CD4-positive, alpha-beta T cell (primary cell): ENCODE results near the gene KCNIP4. TPM values are rescaled to one million over a fixed set of nuclear protein-coding genes. Genes with fewer than 3 reads are reported as not detected.

Experiments
- ATAC-seq: fragments of 200-7000 bp; cut with Tn5 transposase; one replicate; pipeline ENCODE4 v1.10.0; 2022; ENCODE audit warnings: mild to moderate bottlenecking; ENCODE audit not compliant: poor library complexity
- CTCF ChIA-PET: fragments of 350-600 bp; sonication (Branson Sonifier 250); formaldehyde crosslinking; loops from one replicate; lab custom pipeline; 2021; ENCODE audit warnings: antibody characterized with exemption, inconsistent platforms; lab: Charles Lee
- POLR2A ChIA-PET: fragments of 350-600 bp; sonication (Branson Sonifier 250); formaldehyde crosslinking; loops from one replicate; lab custom pipeline; 2021; ENCODE audit warnings: antibody characterized with exemption, inconsistent platforms; lab: Charles Lee
- DNase-seq, 14 experiments: peaks; one replicate each; pipeline ENCODE4 v3.0.0-alpha.2; 2013 to 2020; ENCODE audit warnings: mixed read lengths in 2 of 14
- H3K27ac ChIP-seq, 2 donors: one replicate each; pipeline versions ENCODE4 v1.5.1 to v1.7.0; 2013; ENCODE audit warnings: low read length in 2 of 2, low read depth in 1 of 2, mild to moderate bottlenecking in 1 of 2
- H3K27me3 ChIP-seq, 2 experiments: 1 replicate in 1 of 2; 2 replicates in 1 of 2; pipeline versions ENCODE4 v1.6.1 to v1.7.0; 2013; ENCODE audit warnings: low read length in 2 of 2, control low read depth in 1 of 2, mild to moderate bottlenecking in 1 of 2, moderate library complexity in 1 of 2; ENCODE audit not compliant: insufficient read depth in 2 of 2, control insufficient read depth in 1 of 2
- H3K36me3 ChIP-seq: one replicate; pipeline ENCODE4 v1.6.1; 2013; ENCODE audit warnings: low read length, control low read depth; ENCODE audit not compliant: insufficient read depth
- H3K4me1 ChIP-seq: one replicate; pipeline ENCODE4 v1.6.1; 2013; ENCODE audit warnings: low read length, control low read depth; ENCODE audit not compliant: insufficient read depth
- H3K4me3 ChIP-seq: one replicate; pipeline ENCODE4 v1.5.1; 2013; ENCODE audit warnings: mild to moderate bottlenecking, low read length, moderate library complexity
- H3K9me3 ChIP-seq, 2 experiments: 1 replicate in 1 of 2; 2 replicates in 1 of 2; pipeline versions ENCODE4 v1.6.1 to v1.7.0; 2013; ENCODE audit warnings: low read length in 2 of 2, mild to moderate bottlenecking in 2 of 2, control low read depth in 1 of 2, moderate library complexity in 1 of 2; ENCODE audit not compliant: control insufficient read depth in 1 of 2, insufficient read depth in 1 of 2
- H3K27ac Mint-ChIP-seq: one replicate; pipeline ENCODE4 v1.8.0; 2020; ENCODE audit warnings: mixed read lengths
- H3K27me3 Mint-ChIP-seq: one replicate; pipeline ENCODE4 v1.8.0; 2021; ENCODE audit warnings: mixed read lengths
- H3K36me3 Mint-ChIP-seq: one replicate; pipeline ENCODE4 v1.8.0; 2021; ENCODE audit warnings: low read depth, mixed read lengths
- H3K4me1 Mint-ChIP-seq: one replicate; pipeline ENCODE4 v1.8.0; 2021; ENCODE audit warnings: low read depth, mixed read lengths
- H3K4me3 Mint-ChIP-seq: one replicate; pipeline ENCODE4 v1.8.0; 2020; ENCODE audit warnings: mild to moderate bottlenecking, mixed read lengths
- H3K9me3 Mint-ChIP-seq: one replicate; pipeline ENCODE4 v1.8.0; 2020; ENCODE audit warnings: mixed read lengths
- CTCF ChIP-seq: fragments of 200-600 bp; IDR thresholded peaks from one replicate; pipeline ENCODE4 v1.8.0; 2022; ENCODE audit warnings: antibody characterized with exemption, mild to moderate bottlenecking
- intact Hi-C, 2 experiments: fragments of 100-400 bp; cut with DNase I in 1 of 2; cut with micrococcal nuclease in 1 of 2; formaldehyde crosslinking; loops; one replicate each; pipeline versions ENCODE4 v1.15.1 to v1.9.0; 2023 to 2025; cut with DNase I, micrococcal nuclease
- total RNA-seq, 174 experiments: library from RNA in 2 of 174; stranded (reverse) in 2 of 174; gene quantifications; one replicate each; pipeline ENCODE4 v1.2.3 and lab custom pipeline; 2021 to 2026

KCNIP4 gene
- total RNA-seq, 2 experiments from 2014 or later, result not detected

GRCh38 chr4:21139327-21139726 lies 809.2 kb downstream of the KCNIP4 start:
- H3K4me1 Mint-ChIP-seq, result no peaks in the 10 kb centered on the region
- ChIA-PET CTCF (no interaction called here), POLR2A (no interaction called here)
- Histone ChIP-seq H3K36me3 (no peaks in the 10 kb centered on the region), H3K4me1 (no peaks in the 10 kb centered on the region), H3K27me3 (no peaks in the 10 kb centered on the region), H3K4me3 (no peak overlapping the region), H3K27ac (no peak overlapping the region), H3K9me3 (peaks cover 0 to 4% of the 10 kb centered on the region in 2 experiments)
- no peak overlapping the region for H3K27ac Mint-ChIP-seq
- no peaks in the 10 kb centered on the region for H3K9me3 Mint-ChIP-seq
- intact Hi-C loops, result no loop called here
- no peaks in the 10 kb centered on the region for H3K36me3 Mint-ChIP-seq
- no peak for TF ChIP-seq CTCF
- no peak for ATAC-seq
- DNase-seq, result no peak
- H3K27me3 Mint-ChIP-seq, result no peaks in the 10 kb centered on the region
- no peak overlapping the region for H3K4me3 Mint-ChIP-seq

- Histone ChIP-seq H3K4me1 (no peaks in the 10 kb centered on the region), H3K4me3 (no peak overlapping the region), H3K9me3 (no peaks in the 10 kb centered on the region), H3K27me3 (no peaks in the 10 kb centered on the region), H3K36me3 (no peaks in the 10 kb centered on the region), H3K27ac (no peak overlapping the region)
- Mint-ChIP-seq H3K4me3 (no peak overlapping the region), H3K27ac (no peak overlapping the region), H3K27me3 (no peaks in the 10 kb centered on the region), H3K4me1 (no peaks in the 10 kb centered on the region), H3K9me3 (no peaks in the 10 kb centered on the region), H3K36me3 (no peaks in the 10 kb centered on the region)
- intact Hi-C loops, result no loop called here
- CTCF ChIA-PET, result no interaction called here
- TF ChIP-seq CTCF, result no peak
- POLR2A ChIA-PET, result no interaction called here
- DNase-seq (no peak), ATAC-seq (no peak)
These were observed 812.4 kb downstream of the KCNIP4 start for GRCh38 chr4:21136051-21136630.

GRCh38 chr4:21134994-21135393 lies 813.6 kb downstream of the KCNIP4 start:
- Histone ChIP-seq H3K4me1 (no peaks in the 10 kb centered on the region), H3K36me3 (no peaks in the 10 kb centered on the region), H3K9me3 (no peaks in the 10 kb centered on the region), H3K4me3 (no peak overlapping the region), H3K27ac (no peak overlapping the region), H3K27me3 (no peaks in the 10 kb centered on the region)
- Mint-ChIP-seq H3K4me1 (no peaks in the 10 kb centered on the region), H3K4me3 (no peak overlapping the region), H3K9me3 (no peaks in the 10 kb centered on the region), H3K36me3 (no peaks in the 10 kb centered on the region), H3K27ac (no peak overlapping the region), H3K27me3 (no peaks in the 10 kb centered on the region)
- POLR2A ChIA-PET, result interaction anchor here (0.7 kb wide), 1 partner anchor 46 kb away, joined by 3 read pairs; no protein-coding TSS in a partner anchor
- TF ChIP-seq CTCF, result no peak
- CTCF ChIA-PET, result no interaction called here
- no peak for ATAC-seq
- intact Hi-C loops, result loop anchor here in 1 of 2 experiments (2.0 kb wide), 1 partner anchor 360 kb away; no protein-coding TSS in a partner anchor
- peak in 3 of 14 experiments; percentile 24 to 53 (median 45) for DNase-seq
